K562 (cell line): Measurements from ENCODE around the gene KIF20A. TPM values are rescaled to one million over a fixed set of nuclear protein-coding genes. Genes with fewer than 3 reads are reported as not detected.

ENCODE experiments used
- CREM ChIP-seq: IDR thresholded peaks from 2 replicates; pipeline ENCODE4 v1.6.1; 2014; ENCODE audit warnings: antibody characterized with exemption, low read depth
- GATAD2A ChIP-seq: fragments of 450-650 bp; IDR thresholded peaks from 2 replicates; pipeline ENCODE4 v1.6.1; 2017
- MEIS2 ChIP-seq: fragments of 450-650 bp; IDR thresholded peaks from 2 replicates; pipeline ENCODE4 v1.6.1; 2014; ENCODE audit warnings: mild to moderate bottlenecking; ENCODE audit not compliant: partially characterized antibody
- PBX2 ChIP-seq, 2 experiments: IDR thresholded peaks in 1 of 2; conservative IDR thresholded peaks in 1 of 2; 2 replicates each; pipeline ENCODE4 v1.6.1; 2016; ENCODE audit warnings: low read depth in 2 of 2, mild to moderate bottlenecking in 1 of 2, missing compliant biosample characterization in 1 of 2, missing genetic modification characterization in 1 of 2, moderate library complexity in 1 of 2
- PKNOX1 ChIP-seq: fragments of 450-650 bp; IDR thresholded peaks from 2 replicates; pipeline ENCODE4 v1.6.1; 2016
- TEAD4 ChIP-seq, 2 experiments: sonication (generic) in 1 of 2; formaldehyde crosslinking in 1 of 2; IDR thresholded peaks; 2 replicates each; pipeline versions ENCODE4 v1.6.1 to v1.8.0; 2012 to 2022; ENCODE audit warnings: borderline replicate concordance in 1 of 2, inconsistent platforms in 1 of 2, low read length in 1 of 2, mild to moderate bottlenecking in 1 of 2, missing genetic modification reagents in 1 of 2
- polyA plus RNA-seq, 8 experiments: library from polyadenylated mRNA; depleted of rRNA in 4 of 8; stranded (reverse) in 5 of 8; unstranded in 3 of 8; fragments of >200 nt; fragmentation: Nextera tagmentation in 2 of 8; fragmentation: Illumina TruSeq in 1 of 8; extraction: Ambion mirVana in 2 of 8; extraction: Trizol in 1 of 8; gene quantifications; 2 replicates each; pipeline versions ENCODE4 v1.2.1 to v1.2.3, GENCODE V29; 2011 to 2014; ENCODE audit warnings: inconsistent platforms in 1 of 8, missing spikeins in 1 of 8
- total RNA-seq, 7 experiments: library from RNA; depleted of rRNA in 6 of 7; stranded (reverse); fragments of >200 nt in 6 of 7; fragmentation: Illumina TruSeq in 2 of 7; extraction: Trizol in 2 of 7; gene quantifications; 2 replicates each; pipeline versions ENCODE4 v1.2.1 to v1.2.3, GENCODE V29; 2011 to 2021; ENCODE audit warnings: low replicate concordance in 1 of 7
- TF ChIP-seq, protein P1 (sequence below), 3 experiments: IDR thresholded peaks in 2 of 3; conservative IDR thresholded peaks in 1 of 3; 2 replicates each; pipeline ENCODE4 v1.5.1; 2011 to 2012; ENCODE audit warnings: low read length in 3 of 3, mild to moderate bottlenecking in 3 of 3, control low read depth in 2 of 3, improper control_type of control experiment in 1 of 3, inconsistent platforms in 1 of 3, low read depth in 1 of 3, mixed read lengths in 1 of 3, moderate library complexity in 1 of 3; ENCODE audit not compliant: insufficient read depth in 2 of 3

Gene KIF20A
- total and polyA plus RNA-seq, 9 of the 15 experiments (the other 6 are each of a cell fraction or from before 2014, with no cell fraction given), result 36.8 to 61.2 (median 55.5) TPM

GRCh38 chr5:138180183-138180782 lies 1.4 kb downstream of the KIF20A start (continued):
- TF ChIP-seq, protein P1, sequence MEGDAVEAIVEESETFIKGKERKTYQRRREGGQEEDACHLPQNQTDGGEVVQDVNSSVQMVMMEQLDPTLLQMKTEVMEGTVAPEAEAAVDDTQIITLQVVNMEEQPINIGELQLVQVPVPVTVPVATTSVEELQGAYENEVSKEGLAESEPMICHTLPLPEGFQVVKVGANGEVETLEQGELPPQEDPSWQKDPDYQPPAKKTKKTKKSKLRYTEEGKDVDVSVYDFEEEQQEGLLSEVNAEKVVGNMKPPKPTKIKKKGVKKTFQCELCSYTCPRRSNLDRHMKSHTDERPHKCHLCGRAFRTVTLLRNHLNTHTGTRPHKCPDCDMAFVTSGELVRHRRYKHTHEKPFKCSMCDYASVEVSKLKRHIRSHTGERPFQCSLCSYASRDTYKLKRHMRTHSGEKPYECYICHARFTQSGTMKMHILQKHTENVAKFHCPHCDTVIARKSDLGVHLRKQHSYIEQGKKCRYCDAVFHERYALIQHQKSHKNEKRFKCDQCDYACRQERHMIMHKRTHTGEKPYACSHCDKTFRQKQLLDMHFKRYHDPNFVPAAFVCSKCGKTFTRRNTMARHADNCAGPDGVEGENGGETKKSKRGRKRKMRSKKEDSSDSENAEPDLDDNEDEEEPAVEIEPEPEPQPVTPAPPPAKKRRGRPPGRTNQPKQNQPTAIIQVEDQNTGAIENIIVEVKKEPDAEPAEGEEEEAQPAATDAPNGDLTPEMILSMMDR (IDR thresholded peaks at IDR 0.05 in 2 of 3, conservative IDR thresholded peaks at IDR 0.05 in 1 of 3; ENCODE audit: insufficient read depth in 2 of 3, low read depth in 1 of 3, low read length in 3 of 3), result peak; percentile 57 to 86 (median 70)
- peak; percentile 64 for TF ChIP-seq TEAD4 (IDR thresholded peaks at IDR 0.05; ENCODE audit: low read length)
- no peak for TF ChIP-seq TEAD4 (CRISPR knock-in tag; IDR thresholded peaks at IDR 0.05; ENCODE audit: borderline replicate concordance)
- TF ChIP-seq PKNOX1, result peak; percentile 55; the same call in 1 of the 2 replicates
- no peak for TF ChIP-seq PBX2 (CRISPR knock-in tag; IDR thresholded peaks at IDR 0.05; ENCODE audit: low read depth)
- 0 out of 2 replicates have a peak, but pooled peaks have one; percentile 29 for TF ChIP-seq PBX2 (tag; conservative IDR thresholded peaks at IDR 0.05; ENCODE audit: low read depth)
- no peak for TF ChIP-seq GATAD2A
- TF ChIP-seq MEIS2, result peak; percentile 43
- TF ChIP-seq CREM, result 0 out of 2 replicates have a peak, but pooled peaks have one; percentile 11
- TF ChIP-seq, all 486 proteins: peak for 24
